Inferior parietal cortex (tissue), 1 donor: ENCODE data around the gene GRK2.
"Not testable (repeated sequence)": the region's sequence is repeated elsewhere in the genome, so short reads cannot be mapped to it uniquely, and the experiment has no call there.

ENCODE experiments used
- DNase-seq: peaks from one replicate; pipeline ENCODE4 v3.0.0-alpha.2; 2016; ENCODE audit errors: extremely low spot score

GRK2 gene

DNA sequence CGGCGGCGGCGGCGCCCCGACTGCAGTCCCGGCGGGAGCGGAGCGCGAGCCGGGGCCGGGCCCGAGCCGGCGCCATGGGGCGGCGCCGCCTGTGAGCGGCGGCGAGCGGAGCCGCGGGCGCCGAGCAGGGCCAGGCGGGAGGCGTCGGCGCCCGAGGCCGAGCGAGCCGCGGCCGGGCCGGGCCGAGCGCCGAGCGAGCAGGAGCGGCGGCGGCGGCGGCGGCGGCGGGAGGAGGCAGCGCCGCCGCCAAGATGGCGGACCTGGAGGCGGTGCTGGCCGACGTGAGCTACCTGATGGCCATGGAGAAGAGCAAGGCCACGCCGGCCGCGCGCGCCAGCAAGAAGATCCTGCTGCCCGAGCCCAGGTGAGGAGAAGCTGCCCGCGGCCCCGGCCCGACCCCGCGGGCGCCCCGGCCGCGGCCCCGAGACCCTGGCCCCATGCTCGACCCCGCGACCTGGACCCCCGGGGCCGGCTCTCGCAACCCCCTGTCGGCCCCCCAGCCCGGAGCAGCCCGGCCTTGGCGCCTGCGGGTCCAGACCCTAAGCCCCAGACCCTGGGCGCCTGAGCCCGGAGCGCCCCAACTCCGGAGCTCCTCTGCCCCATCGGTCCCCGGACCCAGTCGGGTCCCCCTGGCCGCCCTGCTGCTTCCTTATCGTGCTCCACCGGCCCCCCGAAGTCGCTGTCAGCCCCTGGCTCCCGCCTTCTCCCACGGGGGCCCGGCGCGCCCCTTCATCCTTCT is at the start of gene GRK2:
Gene GRK2, plus strand, starts transcription at position 25 of the 739 bp plus-strand sequence. Its CDS starts 227 bp downstream, at position 252.
- DNase-seq = no peak

DNA sequence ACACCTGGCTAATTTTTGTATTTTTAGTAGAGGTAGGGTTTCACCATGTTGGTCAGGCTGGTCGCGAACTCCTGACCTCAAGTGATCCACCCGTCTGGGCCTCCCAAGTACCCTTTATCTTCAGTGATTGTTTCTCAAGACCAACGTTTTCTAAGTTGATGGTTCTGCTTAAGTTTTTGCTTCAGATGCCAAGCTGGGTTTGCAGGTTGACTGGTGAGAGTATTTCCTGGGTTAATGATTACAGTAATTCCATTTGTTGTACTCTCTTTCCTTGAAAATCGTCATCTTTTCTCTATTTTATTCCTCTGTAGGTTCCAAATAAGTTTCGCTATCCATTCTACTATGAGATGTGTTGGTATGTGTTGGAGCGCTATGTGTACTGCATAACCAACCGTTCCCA is 38.5 kb upstream of the GRK2 start:
- no peak for DNase-seq

DNA sequence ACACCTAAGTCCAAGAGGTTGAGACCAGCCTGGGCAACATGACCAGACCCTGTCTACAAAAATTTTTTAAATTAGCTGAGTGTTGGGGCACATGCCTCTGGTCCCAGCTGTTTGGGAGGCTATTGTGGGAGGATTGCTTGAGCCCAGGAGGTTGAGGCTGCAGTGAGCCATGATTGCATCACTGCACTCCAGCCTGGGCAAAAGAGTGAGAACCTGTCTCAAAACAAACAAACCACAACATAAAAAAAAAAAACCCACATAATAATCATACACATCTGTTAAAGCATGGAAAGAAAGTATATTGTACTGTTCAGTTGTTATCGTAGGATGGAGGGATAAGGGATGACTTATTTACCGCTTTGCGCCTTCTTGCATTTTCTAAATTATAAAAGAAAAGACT is 35.9 kb upstream of the GRK2 start:
- DNase-seq = no peak

DNA sequence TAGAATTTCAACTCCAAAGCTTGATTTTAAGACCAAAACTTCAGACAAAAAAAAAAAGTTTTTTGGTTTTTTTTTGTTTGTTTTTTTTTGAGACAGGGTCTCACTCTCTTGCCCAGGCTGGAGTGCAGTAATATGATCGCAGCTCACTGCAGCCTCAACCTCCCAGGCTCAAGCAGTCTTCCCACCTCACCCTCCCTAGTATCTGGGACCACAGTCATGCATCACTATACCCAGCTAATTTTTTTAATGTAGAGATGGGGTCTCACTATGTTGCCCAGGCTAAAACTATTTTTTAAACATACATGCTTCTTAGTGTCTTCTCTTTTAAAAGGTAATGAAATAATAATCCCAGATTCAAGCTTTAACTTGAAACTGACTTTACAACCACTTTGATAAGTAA is 35.4 kb upstream of the GRK2 start:
- no peak for DNase-seq

DNA sequence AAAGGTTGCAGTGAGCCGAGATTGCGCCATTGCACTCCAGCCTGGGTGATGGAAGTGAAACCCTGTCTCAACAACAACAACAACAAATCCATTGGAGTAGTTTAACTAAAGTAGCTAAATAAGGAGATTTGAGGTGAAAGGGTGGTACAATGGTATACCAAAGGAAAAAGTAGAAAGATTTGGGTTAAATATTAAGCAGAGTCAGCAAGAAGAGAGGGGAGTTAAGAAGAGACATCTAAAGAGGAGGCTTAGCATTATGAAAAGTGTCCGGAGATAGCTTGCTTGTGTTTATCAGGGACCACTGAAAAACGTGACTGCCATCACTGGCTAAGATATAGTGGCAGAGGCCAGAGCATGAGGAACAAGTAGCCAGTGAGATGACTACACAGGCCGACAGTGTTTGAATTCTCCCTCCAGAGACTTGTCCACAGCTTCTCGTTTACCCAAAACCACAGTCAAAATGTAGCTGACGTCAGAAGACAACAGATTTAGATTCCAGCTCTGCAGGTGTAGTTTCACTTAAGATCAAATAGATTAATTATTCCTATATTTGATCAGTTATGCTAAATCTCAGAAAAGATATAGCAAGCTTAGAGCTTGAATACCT is 32.6 kb upstream of the GRK2 start:
- no peak for DNase-seq

DNA sequence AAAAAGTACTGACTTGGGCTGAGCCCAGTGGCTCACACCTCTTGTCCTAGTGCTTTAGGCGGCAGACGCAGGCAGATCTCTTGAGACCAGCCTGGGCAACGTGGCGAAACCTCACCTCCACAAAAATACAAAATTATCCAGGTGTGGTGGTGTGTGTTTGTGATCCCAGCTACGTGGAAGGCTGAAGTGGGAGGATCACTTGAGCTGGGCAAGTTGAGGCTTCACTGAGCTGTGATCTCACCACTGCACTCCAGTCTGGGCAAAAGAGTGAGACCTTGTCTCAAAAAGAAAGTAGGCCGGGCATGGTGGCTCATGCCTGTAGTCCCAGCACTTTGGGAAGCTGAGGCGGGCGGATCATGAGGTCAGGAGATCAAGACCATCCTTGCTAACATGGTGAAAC is 31.7 kb upstream of the GRK2 start:
- not testable (repeated sequence) for DNase-seq

DNA sequence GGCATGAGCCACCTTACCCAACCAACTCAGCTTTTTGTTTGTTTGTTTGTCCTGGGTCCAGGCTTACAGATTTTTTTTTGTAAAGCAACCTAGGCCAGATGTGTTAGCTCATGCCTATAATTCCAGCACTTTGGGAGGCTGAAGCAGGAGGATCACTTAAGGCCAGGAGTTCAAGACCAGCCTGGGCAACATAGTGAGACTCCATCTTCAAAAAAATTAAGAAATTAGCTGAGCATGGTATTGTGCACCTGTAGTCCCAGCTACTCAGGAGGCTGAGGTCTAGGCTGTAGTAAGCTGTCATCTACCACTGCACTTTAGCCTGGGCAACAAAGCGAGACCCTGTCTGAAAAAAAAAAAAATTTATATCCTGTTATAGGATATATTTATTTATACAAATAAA is 28.7 kb upstream of the GRK2 start:
- no peak for DNase-seq

DNA sequence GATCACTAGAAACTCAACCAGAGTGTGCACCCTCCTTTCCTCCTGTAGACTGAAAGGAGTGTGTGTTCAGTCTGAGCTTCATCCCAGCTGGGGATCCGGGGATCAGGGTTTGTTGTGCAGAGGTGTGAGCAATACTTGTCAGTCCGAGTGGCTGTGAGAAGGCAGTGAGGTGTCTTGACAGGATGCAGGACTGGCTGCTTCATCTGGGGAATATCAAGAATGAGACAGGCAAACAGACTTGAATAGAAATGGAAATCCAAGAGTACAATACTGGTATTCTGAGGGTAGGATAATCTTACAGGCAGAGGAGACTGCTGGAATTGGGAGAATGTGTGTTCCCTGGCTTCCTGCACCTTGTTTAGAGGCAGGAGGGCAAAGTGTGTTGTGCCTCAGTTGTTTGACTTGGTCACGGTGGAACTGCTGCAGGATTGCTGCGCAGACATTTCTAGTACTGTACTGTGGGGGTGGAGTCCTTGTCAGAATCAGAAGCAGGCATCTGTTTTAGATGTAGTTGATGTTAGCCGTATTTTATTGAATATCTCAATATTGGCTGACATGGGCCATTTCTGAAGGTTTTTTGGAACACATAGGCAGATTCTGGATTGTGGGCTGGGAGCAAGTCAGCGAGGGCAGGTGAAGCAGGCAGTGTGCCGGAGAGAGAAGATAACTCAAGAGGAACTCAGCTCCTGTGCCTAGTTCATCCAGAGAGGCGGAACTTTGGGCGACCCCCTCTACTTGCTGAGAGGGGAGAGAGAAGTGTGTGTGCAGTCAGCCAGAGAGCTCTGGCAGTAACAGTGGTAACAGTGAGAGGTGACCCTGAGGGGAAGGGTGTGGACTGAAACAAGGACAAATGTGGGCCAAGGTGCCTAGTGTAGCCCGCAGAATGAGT is 27.1 kb upstream of the GRK2 start:
- peak; percentile 7 for DNase-seq

DNA sequence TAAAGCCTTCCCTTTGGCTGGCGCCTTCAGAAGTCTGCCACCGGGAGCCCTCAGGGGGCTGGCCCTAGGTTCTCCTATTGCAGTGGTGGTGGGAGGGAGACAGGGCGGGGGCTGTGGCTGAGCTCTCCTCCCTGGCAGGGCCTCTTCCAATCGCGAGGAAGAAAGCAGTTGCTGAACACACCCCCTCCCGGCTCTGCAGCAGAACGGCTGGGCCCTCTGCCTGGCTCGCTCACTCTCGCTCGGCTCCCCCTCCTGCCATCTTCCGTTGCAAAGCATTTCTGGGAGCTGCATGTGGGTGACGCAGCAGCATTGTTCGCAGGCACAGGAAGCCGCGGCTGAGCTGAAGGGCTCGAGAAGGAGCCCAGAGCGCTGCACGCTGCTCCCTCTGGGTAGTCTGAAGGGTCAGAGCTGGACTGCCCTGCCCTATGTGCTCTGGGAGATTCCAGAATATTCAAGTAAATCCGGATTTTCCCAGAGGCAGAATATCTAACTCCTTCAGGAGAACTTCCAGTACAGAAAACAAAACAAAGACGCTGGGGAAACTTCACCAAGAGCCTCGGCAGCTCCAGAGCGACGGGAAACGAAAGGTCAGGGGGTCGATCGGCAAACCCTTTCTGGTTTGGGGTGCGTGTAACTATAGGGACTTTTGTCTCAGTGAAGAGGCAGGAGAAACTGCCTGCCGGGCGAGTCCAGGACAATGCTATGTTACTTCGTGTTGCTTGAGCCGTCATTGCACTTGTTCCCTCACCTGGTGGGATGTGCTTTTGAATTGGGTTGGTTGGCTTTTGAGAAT is 26.3 kb upstream of the GRK2 start:
- peak; percentile 94 for DNase-seq

DNA sequence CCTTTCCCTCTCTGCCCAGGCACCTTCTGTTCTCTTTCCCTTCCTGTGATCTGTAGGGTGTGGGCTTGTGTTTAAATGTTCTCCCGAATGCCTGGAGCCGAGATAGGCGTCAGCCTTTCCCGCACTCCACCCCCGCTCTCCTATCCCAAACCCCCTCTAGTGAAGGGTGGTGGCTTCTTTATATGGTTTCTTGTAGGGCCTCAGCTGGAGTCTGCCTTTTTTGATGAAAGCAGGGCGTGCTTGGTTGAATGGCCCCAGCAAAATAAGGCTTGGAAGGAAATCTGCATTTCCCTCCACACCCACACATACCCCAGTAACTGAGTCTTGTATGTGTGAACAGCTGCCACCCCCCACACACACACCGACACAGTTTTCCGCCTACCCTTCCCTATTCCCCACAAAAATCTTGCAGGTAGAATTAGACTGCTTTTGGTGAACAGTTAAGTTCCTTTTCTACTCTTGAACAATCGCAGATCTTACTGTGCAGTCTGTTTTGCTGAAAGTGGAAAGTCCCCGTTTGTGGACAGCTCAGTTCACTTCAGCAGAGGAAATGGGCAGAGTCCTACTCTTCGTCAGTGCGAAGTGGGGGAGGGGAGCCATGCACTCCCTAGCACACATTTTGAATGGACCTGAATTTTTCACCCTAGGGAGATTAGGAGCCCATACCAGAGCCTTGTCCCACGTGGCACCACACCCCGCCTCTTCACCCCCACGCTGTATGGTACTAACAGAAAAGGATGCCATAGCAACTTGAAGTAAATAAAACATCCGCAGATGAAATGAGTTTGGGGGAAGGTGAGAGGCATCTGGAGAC is 25.5 kb upstream of the GRK2 start:
- DNase-seq = peak; percentile 45

DNA sequence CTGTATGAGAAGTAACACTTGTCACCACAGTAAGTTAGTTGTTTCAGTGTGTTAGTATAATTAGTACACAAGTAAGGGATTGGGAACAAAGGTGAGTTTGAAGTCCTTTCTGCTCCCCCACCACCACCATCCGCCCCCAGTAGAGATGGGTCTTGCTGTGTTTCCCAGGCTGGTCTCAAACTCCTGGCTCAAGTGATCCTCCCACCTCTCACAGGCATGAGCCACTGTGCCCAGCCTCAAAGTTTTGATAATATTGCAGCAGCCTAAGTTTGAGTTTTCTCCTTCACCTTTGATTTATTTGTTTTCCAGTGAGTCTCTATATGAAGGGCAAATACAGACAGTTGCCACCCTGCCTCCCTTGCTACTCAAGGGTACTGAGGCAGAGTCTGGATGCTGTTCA is 23.7 kb upstream of the GRK2 start:
- no peak for DNase-seq

DNA sequence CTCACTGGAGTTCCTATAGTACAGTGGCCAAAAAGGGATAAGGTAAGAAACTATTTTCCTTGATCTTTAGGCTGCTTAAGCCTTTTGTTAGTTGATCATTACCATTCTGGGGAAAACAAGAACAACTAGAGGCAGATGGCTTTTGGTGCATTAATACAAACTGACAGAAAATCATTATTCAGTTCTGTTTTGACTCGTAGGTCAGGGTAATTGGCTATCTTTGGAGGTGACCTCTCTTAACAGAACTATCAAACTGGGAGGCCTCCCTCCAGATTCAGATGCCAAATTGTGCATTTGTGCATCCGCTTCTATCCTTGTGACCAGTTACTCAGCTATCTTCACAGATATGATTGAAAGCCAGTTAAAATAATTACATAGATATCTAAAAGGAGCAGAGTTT is 23.2 kb upstream of the GRK2 start:
- no peak for DNase-seq

DNA sequence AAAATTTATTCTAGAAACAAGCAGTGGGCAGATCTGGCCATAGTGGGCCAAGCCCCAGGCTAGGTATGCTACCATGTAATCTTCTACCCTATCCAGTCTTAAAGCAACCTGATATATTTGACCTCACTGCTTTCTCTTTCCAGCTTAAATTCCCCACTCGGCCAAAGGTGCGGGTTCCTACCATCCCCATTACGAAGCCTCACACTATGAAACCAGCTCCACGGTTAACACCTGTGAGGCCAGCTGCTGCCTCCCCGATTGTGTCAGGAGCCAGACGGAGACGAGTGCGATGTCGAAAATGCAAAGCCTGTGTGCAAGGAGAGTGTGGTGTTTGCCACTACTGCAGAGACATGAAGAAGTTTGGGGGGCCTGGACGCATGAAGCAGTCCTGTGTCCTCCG is 21.2 kb upstream of the GRK2 start:
- DNase-seq = no peak

DNA sequence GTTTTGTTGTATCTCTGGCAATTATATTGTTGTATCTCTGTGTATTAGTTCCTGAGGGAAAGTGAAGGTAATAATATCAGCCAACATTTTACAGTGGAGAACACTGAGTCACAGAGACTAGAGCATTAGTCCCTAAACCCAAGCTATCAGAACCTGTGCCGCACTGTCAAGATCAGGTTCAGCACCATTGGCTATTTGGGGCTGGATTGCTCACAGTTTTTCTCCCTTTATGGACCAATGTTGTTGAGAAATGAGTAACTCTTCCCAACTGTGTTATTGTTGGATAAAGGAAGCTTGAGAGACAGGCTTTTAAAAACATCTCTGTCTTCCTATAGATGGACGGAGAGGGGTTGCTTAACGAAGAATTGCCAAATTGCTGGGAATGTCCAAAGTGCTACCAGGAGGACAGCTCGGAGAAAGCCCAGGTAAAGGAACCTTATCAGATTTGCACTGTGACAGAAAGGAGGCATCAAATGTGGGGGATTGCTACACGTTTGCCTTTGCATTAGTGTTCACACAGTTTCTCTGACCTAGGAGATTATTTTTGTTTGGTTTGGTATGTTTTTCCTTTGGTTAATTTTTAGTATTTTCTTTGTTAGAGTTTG is 18.2 kb upstream of the GRK2 start:
- DNase-seq = no peak

DNA sequence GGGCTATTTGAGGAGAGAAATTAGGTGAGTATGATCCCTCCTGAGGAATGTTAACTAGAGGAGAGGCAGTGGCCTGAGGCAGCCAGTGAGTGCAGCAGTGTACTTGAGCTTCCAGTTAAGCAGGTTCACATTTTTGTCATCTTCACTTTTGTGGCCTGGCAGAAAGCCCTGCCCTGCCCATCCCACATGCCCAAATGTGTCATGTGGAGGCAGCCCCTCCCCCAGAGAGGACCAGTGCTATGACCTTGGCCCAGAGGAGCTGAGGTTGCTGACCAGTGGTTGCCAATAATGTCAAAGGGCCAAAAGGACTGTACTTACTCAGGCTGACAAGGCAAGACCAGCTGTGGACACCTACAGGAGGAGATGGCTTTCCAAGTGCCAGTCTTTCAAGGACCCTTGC is 17.6 kb upstream of the GRK2 start:
- DNase-seq = no peak

DNA sequence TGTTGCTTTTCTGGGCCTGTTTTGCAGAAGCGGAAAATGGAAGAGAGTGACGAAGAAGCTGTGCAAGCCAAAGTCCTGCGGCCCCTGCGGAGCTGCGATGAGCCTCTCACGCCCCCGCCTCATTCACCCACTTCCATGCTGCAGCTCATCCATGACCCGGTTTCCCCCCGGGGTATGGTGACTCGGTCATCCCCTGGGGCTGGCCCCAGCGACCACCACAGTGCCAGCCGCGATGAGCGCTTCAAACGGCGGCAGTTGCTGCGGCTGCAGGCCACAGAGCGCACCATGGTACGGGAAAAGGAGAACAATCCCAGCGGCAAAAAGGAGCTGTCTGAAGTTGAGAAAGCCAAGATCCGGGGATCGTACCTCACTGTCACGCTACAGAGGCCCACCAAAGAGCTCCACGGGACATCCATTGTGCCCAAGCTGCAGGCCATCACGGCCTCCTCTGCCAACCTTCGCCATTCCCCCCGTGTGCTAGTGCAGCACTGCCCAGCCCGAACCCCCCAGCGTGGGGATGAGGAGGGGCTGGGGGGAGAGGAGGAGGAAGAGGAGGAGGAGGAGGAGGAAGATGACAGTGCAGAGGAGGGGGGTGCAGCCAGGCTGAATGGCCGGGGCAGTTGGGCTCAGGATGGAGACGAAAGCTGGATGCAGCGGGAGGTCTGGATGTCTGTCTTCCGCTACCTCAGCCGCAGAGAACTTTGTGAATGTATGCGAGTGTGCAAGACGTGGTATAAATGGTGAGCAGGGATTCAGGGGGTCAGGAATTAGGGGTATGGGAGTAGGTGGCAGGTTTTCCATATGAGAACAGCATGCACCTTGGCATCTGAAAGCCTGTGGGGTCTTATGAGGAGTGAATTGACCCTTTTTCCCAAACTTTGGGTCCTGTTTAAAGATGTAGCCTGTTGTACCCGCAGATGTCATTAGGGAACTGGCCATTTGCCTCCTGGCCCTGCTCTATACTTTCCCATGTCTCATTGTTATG is 15.9 kb upstream of the GRK2 start:
- no peak for DNase-seq

DNA sequence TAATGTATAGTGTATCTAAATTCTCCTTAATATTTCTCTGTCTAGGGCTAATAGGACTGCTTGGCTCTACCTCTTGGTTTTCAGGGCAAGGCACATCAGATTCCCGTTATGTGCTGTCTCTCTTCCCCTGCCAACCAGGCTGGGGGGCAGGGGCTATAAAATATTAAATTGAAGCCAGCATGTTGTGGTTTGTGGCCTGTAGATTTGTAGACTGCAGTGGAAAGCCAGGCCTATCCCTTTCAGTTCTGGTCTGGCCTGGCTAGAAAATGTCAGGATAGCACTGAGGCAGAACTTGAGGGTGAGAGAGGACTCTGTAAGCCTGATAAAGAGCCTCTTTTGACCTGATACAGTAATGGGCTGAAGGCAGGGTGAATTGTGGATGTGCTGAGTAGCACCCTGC is 14.4 kb upstream of the GRK2 start:
- DNase-seq = no peak

DNA sequence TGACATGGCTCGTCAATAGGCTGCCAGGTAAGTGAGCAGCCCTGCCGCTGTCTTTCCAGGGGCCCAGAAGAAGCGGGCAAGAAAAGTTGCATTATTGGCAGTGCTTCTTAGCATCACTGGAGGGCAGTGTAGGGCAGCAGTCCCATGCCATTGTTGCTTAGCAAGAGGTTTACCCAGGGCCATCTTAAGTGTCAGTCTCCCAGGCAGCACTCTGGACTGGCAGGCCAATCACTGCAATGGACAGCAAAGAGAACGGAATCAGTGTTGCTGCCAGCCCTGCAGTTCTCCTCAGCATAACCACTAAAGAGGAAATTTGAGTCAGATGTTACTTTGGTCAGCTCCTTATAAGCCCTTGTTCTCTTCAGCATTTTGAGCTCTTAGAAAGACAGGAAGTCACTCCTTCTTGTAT is 13.4 kb upstream of the GRK2 start:
- peak; percentile 25 for DNase-seq

DNA sequence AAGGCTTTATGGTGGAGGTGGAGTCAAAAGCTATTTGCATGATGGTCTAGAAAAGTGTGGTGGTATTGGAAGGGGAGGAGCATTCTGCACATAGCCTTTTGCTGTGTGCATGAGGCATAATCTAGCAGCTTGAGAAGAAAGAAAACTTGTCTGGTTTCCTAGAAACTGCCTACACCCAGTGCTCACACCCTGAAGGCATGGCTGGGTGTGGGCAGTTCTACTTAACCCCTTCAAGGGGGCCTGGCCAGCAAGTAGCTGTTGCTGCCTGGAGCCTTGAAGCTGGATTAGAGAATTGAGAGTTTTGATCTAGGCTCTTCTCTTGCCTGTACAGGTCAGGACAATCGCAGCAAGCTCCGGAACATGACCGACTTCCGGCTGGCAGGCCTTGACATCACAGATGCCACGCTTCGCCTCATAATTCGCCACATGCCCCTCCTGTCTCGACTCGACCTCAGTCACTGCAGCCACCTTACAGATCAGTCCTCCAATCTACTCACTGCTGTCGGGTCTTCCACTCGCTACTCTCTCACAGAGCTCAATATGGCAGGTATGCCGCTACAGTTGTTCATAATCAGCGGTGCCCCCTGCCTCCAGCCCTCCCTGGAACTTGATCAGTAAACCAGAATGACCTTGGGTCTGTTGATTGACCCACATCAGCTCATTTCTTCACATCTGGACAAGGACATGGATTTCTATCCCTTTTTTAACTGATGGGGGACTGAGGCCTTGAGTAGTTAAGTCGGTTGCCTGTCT is 12.2 kb upstream of the GRK2 start:
- DNase-seq = no peak
